ENCODE data around the gene HERC3. TPM values are rescaled to one million over a fixed set of nuclear protein-coding genes. Genes with fewer than 3 reads are reported as not detected.

HERC3 gene
- total RNA-seq, 1 donor from 2014 or later: 21.2 TPM

- no peak for DNase-seq (ENCODE audit: low spot score)
These were observed 152.3 kb downstream of the HERC3 start for GRCh38 chr4:88744609-88745008.

DNA sequence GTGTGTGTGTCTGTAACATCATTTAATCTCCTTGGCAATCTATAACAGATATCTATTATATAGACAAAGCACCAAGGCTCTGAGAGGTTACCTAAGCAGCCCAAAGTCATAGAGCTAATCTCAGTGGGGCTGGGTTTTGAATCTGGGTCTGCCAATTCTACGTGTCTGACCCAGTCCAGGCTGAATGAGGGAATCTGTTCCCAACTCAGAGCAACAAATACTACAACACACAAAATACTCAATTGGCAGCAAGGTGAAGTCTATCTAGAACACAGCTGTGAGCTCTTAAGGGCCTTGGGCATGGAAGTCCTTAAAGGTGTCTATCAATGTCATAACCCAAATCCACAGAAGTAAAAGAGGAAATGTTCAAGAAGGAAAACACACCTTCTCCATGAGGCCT, 152.9 kb downstream of the HERC3 start:
- DNase-seq (ENCODE audit: low spot score): no peak

GRCh38 chr4:88745581-88746163, 153.4 kb downstream of the HERC3 start:
- DNase-seq (ENCODE audit: low spot score): no peak

GRCh38 chr4:88746206-88746605, 153.9 kb downstream of the HERC3 start:
- DNase-seq (ENCODE audit: low spot score): no peak

DNA sequence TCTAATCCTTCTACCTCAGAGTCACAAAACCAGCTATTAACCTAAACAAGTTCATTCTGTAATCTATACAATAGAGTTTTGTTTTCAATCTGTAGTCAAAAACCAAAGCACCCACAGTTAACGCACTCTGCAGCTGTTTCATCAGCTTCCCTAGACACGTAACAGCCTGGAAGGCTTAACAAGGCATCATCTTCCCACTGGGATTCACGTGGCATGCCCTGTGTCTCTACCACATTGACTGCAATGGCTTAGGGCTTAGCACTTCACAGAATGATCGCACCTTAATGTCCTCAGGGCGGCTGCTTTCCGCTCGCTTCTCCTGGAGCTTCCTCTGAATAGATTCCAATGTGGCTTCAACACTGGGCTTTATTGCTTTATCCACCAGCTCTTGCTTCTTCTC, 155.1 kb downstream of the HERC3 start:
- DNase-seq (ENCODE audit: low spot score): no peak

DNA sequence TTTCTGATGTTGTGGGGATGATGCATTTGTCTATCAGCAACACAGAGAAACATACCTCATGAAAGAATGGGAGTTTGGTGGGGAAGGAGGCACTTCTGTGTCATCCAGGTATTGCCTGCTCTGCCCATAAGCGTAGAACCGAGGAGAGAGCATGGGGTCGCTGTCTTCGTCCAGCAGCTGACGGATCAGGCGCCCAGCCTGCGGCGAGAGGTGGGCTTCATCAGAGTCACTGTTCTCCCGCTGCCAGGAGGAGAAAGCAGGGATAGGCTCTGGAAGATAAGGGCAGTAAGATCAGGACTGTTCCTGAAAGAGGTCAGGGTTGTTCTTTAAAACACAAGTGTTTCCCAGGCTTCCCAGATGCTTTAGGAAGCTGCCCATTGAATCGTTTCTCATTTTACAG, 158.1 kb downstream of the HERC3 start:
- no peak for DNase-seq (ENCODE audit: low spot score)

- DNase-seq (ENCODE audit: low spot score): no peak
These were observed 159.2 kb downstream of the HERC3 start for GRCh38 chr4:88751258-88752075.

- no peak for DNase-seq (ENCODE audit: low spot score)
These were observed 159.8 kb downstream of the HERC3 start for GRCh38 chr4:88752076-88752463.

GRCh38 chr4:88752754-88753153, 160.5 kb downstream of the HERC3 start:
- DNase-seq (ENCODE audit: low spot score): no peak

DNA sequence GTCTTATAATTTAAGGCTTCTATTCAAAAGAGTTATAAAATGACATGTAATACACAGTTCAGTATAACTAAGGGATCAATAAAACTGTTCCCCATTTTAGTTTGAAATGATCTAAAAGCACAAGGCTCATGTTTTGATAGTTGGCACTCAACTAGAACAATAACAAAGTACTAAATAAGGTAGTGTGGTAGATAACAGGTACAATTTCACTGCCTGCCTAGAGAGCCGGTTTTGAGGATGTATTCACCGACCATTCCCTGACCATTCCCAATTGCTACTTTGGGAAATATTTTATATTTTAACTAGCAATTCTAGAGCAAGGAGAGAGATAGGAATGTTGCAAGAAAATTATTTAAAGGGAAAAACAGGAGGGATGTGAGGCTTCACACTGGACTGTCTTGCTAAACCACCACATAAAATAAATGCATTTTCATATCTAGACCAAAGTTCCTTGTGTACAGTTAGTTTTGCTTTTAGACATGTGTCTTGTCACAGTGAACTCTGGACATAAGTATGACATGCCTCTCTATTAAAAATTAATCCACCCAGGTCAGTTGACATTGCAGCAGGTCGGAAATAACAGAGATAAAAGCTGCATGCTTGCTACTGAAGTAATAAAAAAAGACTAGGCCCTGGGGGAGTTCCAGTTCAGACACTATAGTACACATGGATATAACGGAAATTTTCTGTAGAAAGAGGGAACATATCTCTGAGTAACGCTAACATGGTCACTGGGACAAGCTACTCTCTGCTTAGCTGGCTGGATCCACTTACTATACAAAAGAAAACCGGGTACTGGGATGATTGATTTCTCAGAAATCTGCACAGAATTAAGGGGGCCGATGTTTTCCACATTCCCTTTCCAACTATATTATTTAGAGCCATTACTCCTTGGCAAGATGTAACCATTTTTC, 161.6 kb downstream of the HERC3 start:
- no peak for DNase-seq (ENCODE audit: low spot score)

DNA sequence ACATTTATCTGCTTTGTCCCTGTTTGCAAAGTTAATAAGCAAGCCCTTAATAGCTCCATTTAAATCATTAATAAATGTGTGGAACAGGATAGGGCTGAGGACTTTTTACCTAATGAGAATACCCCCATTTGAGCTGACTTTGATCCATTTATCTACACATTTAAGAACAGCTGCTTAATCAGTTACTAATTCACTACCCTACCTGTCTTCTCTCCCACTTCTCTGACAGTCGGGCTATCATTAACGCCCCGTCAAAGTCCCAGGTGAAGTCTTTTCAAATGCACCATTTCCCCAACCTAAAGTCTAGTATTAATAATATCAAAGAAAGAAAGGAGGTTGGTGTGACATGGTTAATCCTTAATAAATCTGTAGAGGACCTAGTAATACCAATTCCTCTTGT, 162.5 kb downstream of the HERC3 start:
- no peak for DNase-seq (ENCODE audit: low spot score)

- DNase-seq (ENCODE audit: low spot score): no peak
These were observed 163.2 kb downstream of the HERC3 start for GRCh38 chr4:88755454-88755853.

GRCh38 chr4:88756149-88756548, 163.9 kb downstream of the HERC3 start:
- no peak for DNase-seq (ENCODE audit: low spot score)

- DNase-seq (ENCODE audit: low spot score): no peak
These were observed 164.8 kb downstream of the HERC3 start for GRCh38 chr4:88757067-88757466.

- DNase-seq (ENCODE audit: low spot score): no peak
These were observed 165.5 kb downstream of the HERC3 start for GRCh38 chr4:88757776-88758175.

Other genes with a start within 250 kb of the HERC3 start
- gene HERC6, start 213.6 kb upstream of the HERC3 start, total RNA-seq: 7.7 TPM
- 5.9 TPM for gene HERC5, start 135.4 kb upstream of the HERC3 start, total RNA-seq
- gene PYURF, start 68.7 kb upstream of the HERC3 start, total RNA-seq: 81.0 TPM
- gene NAP1L5, start 105.3 kb downstream of the HERC3 start, total RNA-seq: 6.5 TPM

Data from mesenteric fat pad (tissue), 1 donor.